ENCODE results near the gene IL24. TPM values are rescaled to one million over a fixed set of nuclear protein-coding genes. Genes with fewer than 3 reads are reported as not detected.

The IL24 gene
- total RNA-seq (2021) (not detected in 2 replicates), Bru-seq, nascent RNA (not detected), BruChase-seq, experiment 1, labeled RNA remaining after a 2-hour chase (percentile 12 among the genes with signal in this experiment), BruChase-seq, experiment 2, labeled RNA remaining after a 6-hour chase (percentile 20 among the genes with signal in this experiment)
- long read RNA-seq, result 0 reads

GRCh38 chr1:206897175-206897574, at the start of gene IL24:
IL24 (plus strand) TSS chr1:206897443; CDS start chr1:206897833, 390 bp downstream.
- intact Hi-C loops (cut with micrococcal nuclease; ENCODE audit: unreplicated experiment), result no loop called here
- Histone ChIP-seq H3K27ac (no peak within 1 kb of the TSS), H3K9me3 (ENCODE audit: insufficient read depth, low read depth) (no peaks in the 10 kb centered on the region), H3K27me3 (ENCODE audit: insufficient read depth, low read depth) (no peaks in the 10 kb centered on the region), H3K36me3 (ENCODE audit: low read depth) (no peaks in the 10 kb centered on the region), H4K20me1 (ENCODE audit: insufficient read depth) (no peaks in the 10 kb centered on the region), H3K9me2 (ENCODE audit: insufficient read depth) (no peaks in the 10 kb centered on the region), H3K4me3 (no peak within 1 kb of the TSS; the same call in 1 of the 2 replicates), H3F3A (ENCODE audit: insufficient read depth, low read depth) (peaks cover 15% of the 10 kb centered on the region; the same call in 1 of the 2 replicates), H3K4me2 (peak within 1 kb of the TSS; percentile 63), H2AFZ (no peak within 1 kb of the TSS), H3K79me2 (ENCODE audit: low read depth) (no peaks in the 10 kb centered on the region), H3K4me1 (replicated peaks; ENCODE audit: insufficient read depth) (peaks cover 37% of the 10 kb centered on the region)
- POLR2A ChIA-PET (ENCODE audit: unreplicated experiment), result no interaction called here
- CTCF ChIA-PET, result no interaction called here
- no peak for DNase-seq
- no peak for TF ChIP-seq EZH2 (IDR thresholded peaks at IDR 0.05; ENCODE audit: low read depth)
- BruUV-seq (replicated peaks), result no TSS peak

- H2AFZ ChIP-seq, result no peak overlapping the region
- no peak overlapping the region for H3K27ac ChIP-seq
- H3F3A ChIP-seq (ENCODE audit: insufficient read depth, low read depth), result no peaks in the 10 kb centered on the region
- POLR2A ChIA-PET (ENCODE audit: unreplicated experiment), result no interaction called here
- H3K9me3 ChIP-seq (ENCODE audit: insufficient read depth, low read depth), result no peaks in the 10 kb centered on the region
- TF ChIP-seq EZH2 (IDR thresholded peaks at IDR 0.05; ENCODE audit: low read depth) (no peak), CTCF (conservative IDR thresholded peaks at IDR 0.05) (no peak)
- H3K4me2 ChIP-seq, result no peak overlapping the region
- intact Hi-C loops (cut with micrococcal nuclease; ENCODE audit: unreplicated experiment), result no loop called here
- no peak overlapping the region for H3K4me3 ChIP-seq
- CTCF ChIA-PET, result no interaction called here
- BruUV-seq (replicated peaks), result no TSS peak
- H3K4me1 ChIP-seq (replicated peaks; ENCODE audit: insufficient read depth), result no peaks in the 10 kb centered on the region
- H3K79me2 ChIP-seq (ENCODE audit: low read depth), result no peaks in the 10 kb centered on the region
- peaks cover 42% of the 10 kb centered on the region for H3K27me3 ChIP-seq (ENCODE audit: insufficient read depth, low read depth)
- H4K20me1 ChIP-seq (ENCODE audit: insufficient read depth), result no peaks in the 10 kb centered on the region
- H3K9me2 ChIP-seq (ENCODE audit: insufficient read depth), result no peaks in the 10 kb centered on the region
- no peak for DNase-seq
- no peaks in the 10 kb centered on the region for H3K36me3 ChIP-seq (ENCODE audit: low read depth)
Measured at GRCh38 chr1:206847946-206848345, 49.3 kb upstream of the IL24 start.

DNA sequence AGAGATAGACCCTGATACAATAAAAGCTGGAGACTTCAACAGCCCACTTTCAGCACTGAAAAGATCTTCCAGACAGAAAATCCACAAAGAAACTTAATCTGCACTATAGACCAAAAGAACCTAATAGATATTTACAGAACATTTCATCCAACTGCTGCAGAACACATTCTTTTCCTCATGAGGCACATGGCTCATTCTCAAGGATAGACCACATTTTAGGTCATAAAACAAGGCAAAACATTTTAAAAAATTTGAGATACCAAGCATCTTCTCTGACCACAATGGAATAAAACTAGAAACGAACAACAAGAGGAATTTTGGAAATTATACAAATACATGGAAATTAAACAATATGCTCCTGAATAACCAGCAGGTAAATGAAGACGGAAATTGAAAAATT, 46.8 kb upstream of the IL24 start:
- CTCF ChIA-PET, result no interaction called here
- no peak for DNase-seq
- intact Hi-C loops (cut with micrococcal nuclease; ENCODE audit: unreplicated experiment), result no loop called here
- H3K27me3 ChIP-seq (ENCODE audit: insufficient read depth, low read depth), result peaks cover 39% of the 10 kb centered on the region
- H3K4me3 ChIP-seq, result no peak overlapping the region
- H3K4me2 ChIP-seq, result no peak overlapping the region
- no peak for TF ChIP-seq EZH2 (IDR thresholded peaks at IDR 0.05; ENCODE audit: low read depth)
- TF ChIP-seq CTCF (conservative IDR thresholded peaks at IDR 0.05), result no peak
- no peaks in the 10 kb centered on the region for H3K36me3 ChIP-seq (ENCODE audit: low read depth)
- H3K9me2 ChIP-seq (ENCODE audit: insufficient read depth), result no peaks in the 10 kb centered on the region
- no peak overlapping the region for H2AFZ ChIP-seq
- H3K4me1 ChIP-seq (replicated peaks; ENCODE audit: insufficient read depth), result no peaks in the 10 kb centered on the region
- POLR2A ChIA-PET (ENCODE audit: unreplicated experiment), result no interaction called here
- no TSS peak for BruUV-seq (replicated peaks)
- no peaks in the 10 kb centered on the region for H3K79me2 ChIP-seq (ENCODE audit: low read depth)
- no peak overlapping the region for H3K27ac ChIP-seq
- H4K20me1 ChIP-seq (ENCODE audit: insufficient read depth), result no peaks in the 10 kb centered on the region
- no peaks in the 10 kb centered on the region for H3F3A ChIP-seq (ENCODE audit: insufficient read depth, low read depth)
- no peaks in the 10 kb centered on the region; the same call in 1 of the 2 replicates for H3K9me3 ChIP-seq (ENCODE audit: insufficient read depth, low read depth)

All from PC-9 (cell line).